ENCODE measurements around the gene PDIK1L. TPM values are rescaled to one million over a fixed set of nuclear protein-coding genes. Genes with fewer than 3 reads are reported as not detected.

Gene PDIK1L
- total and polyA plus RNA-seq, 9 of the 15 experiments (the other 6 are each of a cell fraction or from before 2014, with no cell fraction given): 12.8 to 30.2 (median 21.5) TPM

DNA sequence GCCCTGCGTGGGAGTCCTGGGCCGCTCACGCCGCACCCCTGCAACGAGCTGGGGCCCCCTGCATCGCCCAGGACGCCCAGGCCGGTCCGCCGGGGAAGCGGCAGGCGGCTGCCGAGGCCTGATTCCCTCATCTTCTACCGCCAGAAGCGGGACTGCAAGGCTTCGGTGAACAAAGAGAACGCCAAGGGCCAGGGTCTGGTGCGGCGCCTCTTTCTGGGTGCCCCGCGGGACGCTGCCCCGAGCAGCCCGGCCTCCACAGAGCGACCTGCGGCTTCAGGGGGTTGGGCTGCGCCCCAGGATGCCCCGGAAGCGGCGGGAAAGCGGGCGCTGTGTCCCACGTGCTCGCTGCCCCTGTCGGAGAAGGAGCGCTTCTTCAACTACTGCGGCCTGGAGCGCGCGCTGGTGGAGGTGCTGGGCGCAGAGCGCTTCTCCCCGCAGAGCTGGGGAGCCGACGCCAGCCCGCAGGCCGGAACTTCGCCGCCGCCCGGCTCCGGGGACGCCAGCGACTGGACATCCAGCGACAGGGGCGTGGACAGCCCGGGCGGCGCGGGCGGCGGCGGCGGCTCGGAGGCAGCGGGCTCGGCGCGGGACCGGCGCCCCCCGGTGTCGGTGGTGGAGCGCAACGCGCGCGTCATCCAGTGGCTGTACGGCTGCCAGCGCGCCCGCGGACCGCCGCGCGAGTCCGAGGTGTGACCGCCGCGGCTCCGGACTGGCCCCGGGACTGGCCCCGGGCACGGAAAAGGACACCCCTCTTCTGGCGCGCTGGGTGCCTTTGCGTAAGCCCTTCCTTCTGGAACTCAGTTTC is 50.0 kb downstream of the PDIK1L start (continued):
- TF ChIP-seq, protein P1, sequence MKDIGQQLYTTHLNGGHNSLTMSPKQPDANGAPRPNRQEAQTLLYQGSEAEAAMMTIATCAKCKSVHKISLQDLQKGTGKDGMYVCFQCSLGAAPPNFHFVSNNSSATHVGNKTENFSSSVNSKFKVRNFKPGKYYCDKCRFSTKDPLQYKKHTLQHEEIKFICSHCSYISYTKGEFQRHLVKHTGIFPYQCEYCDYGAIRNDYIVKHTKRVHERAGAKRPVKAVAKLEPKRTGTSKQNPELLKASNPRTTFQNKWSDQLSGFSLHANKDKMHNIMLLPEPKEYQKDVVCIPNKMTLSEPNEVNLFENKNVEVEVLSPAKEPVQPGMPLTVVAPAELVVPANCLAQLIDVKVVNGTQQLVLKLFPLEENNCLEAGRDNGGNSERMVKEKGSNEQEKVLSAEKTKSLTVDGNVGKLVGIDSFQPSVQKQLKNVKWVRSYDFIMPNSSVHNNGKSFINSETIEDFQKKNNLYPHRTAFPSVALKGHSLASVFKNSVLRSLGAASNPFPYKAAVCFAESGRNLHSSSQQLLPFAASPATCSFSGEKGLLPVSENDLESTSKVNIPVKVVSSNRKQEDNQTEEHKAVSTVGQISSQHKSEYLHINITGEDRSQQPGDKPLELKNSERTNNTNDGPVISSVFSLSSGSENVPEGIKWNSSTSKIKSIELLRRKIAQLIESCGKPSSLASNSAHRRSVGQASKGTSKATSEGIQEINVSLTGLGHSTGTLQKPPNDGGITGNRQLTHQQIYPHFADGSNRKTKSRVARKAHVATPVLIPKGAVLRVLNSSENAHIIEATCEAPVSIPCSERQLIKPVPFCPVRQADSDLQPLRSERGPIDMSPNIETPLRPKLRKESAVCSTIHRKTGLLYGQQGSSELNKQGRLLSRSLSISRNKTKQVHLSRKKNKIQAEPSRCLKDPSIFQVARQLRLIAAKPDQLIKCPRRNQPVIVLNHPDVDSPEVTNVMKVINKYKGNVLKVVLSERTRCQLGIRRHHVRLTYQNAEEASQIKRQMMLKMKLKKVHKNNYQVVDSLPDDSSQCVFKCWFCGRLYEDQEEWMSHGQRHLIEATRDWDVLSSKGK (CRISPR knock-in tag; IDR thresholded peaks at IDR 0.05): no peak
- TF ChIP-seq XRCC3 (IDR thresholded peaks at IDR 0.05): no peak
- TF ChIP-seq BHLHE40 (IDR thresholded peaks at IDR 0.05; ENCODE audit: low read length): no peak
- TF ChIP-seq PCBP2 (IDR thresholded peaks at IDR 0.05; ENCODE audit: low read depth, low read length, poor library complexity, severe bottlenecking): no peak
- TF ChIP-seq FOXJ3 (CRISPR knock-in tag; IDR thresholded peaks at IDR 0.05): no peak
- no peak; the same call in 1 of the 2 replicates for TF ChIP-seq ZNF707 (CRISPR knock-in tag; conservative IDR thresholded peaks at IDR 0.05)
- no peak for TF ChIP-seq ARID3A (IDR thresholded peaks at IDR 0.05; ENCODE audit: borderline replicate concordance, low read depth, low read length)
- no peak for TF ChIP-seq ZFP36 (IDR thresholded peaks at IDR 0.05; ENCODE audit: low read depth, low read length, partially characterized antibody)
- TF ChIP-seq SAFB2 (IDR thresholded peaks at IDR 0.05; ENCODE audit: borderline replicate concordance, low read depth, low read length, severe bottlenecking): no peak
- TF ChIP-seq ZBTB34 (CRISPR knock-in tag; IDR thresholded peaks at IDR 0.05): no peak
- 0 out of 4 replicates have a peak, but pooled peaks of 1 of the 2 experiments have one; percentile 55 for TF ChIP-seq HDAC1 (IDR thresholded peaks at IDR 0.05)
- no peak for TF ChIP-seq GTF2F1 (IDR thresholded peaks at IDR 0.05; ENCODE audit: low read depth, low read length)
- no peak for TF ChIP-seq BDP1 (IDR thresholded peaks at IDR 0.05; ENCODE audit: insufficient read depth, insufficient read length)
- TF ChIP-seq TBL1XR1 (IDR thresholded peaks at IDR 0.05; ENCODE audit: low read length in 2 of 2): no peak
- TF ChIP-seq SPI1 (IDR thresholded peaks at IDR 0.05; ENCODE audit: borderline replicate concordance, low read depth, low read length): no peak
- no peak for TF ChIP-seq PHB2 (IDR thresholded peaks at IDR 0.05; ENCODE audit: low read depth)
- peak; percentile 12; the same call in 1 of the 2 replicates for TF ChIP-seq KLF10 (CRISPR knock-in tag; IDR thresholded peaks at IDR 0.05)
